GM19324 (cell line): Measurements from ENCODE around the gene CEP170B.

Source experiments
- ATAC-seq: cut with Tn5 transposase; IDR thresholded peaks from one replicate; pipeline ENCODE4 v1.9.1; 2021; ENCODE audit warnings: mild to moderate bottlenecking, moderate library complexity; ENCODE audit not compliant: unreplicated experiment, low FRiP score

Gene CEP170B

GRCh38 chr14:104866451-104867370, 1.6 kb downstream of the CEP170B start:
- no peak for ATAC-seq

DNA sequence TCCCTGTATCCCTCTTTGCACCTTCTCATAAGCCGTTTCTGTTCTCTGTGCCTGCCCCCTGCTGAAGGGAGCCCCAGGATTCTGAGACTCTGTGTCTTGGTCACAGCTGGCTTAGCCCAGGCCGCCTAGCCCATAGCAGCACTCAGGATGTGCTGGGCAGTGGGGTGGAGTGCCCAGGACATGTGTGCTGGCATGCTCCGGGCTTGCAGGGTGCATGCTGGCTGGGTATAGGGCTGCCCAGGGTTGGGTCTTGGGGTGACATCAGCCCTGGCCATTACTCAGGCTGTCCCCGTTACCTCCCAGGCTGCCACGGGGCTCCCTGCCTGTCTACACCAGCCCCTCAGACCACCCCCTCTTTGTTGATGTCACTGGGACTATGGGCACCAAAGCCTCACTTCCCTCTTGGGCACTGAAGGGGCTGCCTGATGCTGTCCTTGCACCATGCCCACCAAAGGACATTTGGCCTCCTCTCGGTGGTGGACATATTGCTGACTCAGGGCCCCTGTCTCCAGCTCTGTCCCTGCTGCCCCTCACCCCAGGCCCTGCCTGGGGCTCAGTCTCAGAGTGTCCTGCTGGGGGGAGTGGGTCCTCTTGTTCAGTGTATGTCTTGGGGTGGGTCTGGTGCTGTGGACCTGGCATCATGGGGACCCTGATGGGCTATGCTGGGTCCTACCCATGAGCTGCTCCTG, 2.4 kb downstream of the CEP170B start:
- ATAC-seq, result no peak

- no peak for ATAC-seq
Observed at GRCh38 chr14:104868060-104868740, 3.1 kb downstream of the CEP170B start.

DNA sequence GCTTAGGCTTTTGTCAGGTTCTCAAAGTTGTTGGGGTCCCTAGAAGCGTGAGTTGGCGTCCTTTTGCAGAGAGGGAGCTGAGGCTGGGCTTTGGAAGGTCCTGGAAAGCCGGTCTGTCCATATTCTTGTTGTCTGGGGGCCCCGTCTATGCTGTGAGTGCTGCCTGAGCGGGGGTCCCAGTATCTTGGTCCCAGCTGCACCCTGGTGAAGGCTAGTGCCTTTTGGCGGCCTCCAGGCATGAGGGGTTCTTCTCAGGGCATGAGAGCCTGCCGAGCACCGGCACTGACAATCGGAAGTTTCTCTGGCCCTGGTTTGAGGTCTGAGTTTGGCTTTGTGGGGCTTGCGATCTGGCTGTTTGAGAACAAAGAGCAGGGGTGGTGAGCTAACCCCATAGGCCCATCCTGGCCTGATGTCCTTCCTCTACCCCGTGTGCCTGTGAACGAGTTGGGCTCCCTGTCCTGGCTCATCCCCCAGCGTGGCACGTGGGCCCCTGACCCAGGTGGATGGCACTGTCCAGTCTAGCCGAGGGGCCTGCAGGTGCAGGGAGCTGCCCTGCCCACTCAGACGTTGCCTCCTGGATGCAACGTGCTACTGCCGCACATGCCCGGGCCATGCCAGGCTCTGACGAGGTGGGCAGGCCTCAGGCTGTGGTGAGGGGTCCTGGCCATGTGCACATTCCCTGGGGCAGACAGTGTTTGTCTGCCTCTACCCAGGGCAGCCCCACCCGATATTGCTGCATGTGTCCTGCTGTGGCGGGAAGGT, 3.9 kb downstream of the CEP170B start:
- no peak for ATAC-seq

GRCh38 chr14:104869669-104870367, 4.8 kb downstream of the CEP170B start:
- no peak for ATAC-seq

GRCh38 chr14:104870368-104871144, 5.5 kb downstream of the CEP170B start:
- no peak for ATAC-seq

- ATAC-seq, result no peak
Observed at GRCh38 chr14:104871145-104871655, 6.1 kb downstream of the CEP170B start.

- ATAC-seq, result no peak
Observed at GRCh38 chr14:104871656-104872468, 6.8 kb downstream of the CEP170B start.

DNA sequence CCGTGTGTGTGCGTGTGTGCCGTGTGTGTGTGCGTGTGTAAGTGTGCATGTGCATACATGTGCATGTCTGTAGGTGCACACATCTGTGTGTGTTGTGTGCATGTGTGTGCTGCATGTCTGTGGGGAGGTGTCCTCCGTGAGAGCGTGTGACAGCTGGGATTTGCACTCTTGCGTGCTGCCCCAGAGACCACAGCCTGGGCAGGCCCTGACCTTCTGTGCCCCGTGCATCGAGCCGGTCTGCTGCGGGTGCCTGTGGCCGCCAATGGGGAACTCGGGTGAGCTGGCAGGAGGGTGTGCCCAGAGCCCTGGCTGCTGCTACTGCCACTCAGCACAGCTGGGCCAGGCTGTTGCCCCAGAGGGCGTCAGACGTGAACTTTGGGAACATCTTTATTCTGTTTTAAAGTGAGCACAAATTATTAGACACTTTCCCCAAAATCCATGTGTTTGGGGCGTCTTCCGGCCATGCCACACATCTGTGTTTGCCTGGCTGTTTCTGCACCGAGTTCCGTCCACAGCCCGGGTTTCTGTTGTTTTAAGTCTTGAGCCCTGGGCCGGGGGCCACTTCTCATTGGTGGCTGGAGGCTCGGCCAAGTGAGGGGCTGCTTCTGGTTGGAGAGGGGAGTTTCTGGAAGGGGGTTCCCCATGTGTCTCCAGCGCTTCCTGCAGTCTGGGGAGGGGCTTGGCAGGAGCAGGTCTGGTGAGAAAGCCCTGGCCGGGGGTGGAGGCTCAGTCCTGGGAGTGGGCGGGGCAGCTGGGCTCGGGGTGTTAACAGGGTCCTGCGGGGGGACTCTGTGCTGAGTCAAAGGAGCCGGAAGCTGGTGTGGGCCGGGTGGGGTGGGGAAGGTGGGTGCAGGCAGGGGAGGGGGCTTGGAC, 7.6 kb downstream of the CEP170B start:
- ATAC-seq, result no peak

DNA sequence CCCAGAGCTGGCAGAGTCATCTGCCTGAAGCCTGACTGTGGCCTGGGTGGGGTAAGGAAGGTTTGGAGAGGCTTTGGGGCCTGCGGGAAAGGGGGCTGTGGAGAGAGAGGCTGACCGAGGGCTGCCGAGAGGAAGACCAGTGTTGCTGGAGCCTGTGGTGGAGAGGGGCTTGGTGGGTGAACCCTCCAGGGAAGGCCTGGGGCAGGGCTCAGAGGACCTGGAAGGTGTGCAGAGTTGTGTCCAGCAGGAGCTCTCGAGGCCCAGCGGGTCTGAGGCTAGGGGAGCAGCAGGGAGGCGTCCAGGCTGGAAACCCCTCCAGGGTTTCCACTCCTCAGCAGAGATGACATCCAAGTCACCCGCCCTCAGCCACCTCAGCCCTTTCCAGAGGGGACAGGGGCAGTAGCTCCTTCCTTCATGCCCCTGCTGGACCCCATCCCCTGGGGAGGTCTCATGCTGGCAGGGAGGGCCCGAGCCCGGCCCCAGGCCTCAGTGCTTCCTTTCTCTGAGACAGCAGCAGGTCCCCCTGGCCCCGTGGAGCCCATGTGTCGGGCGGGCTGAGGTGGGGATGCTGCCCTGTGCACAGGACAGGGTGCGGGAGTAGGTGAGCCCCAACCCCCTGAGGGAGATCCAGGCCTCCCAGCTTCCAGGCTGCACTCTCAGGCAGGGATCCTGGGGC, 8.4 kb downstream of the CEP170B start:
- no peak for ATAC-seq

DNA sequence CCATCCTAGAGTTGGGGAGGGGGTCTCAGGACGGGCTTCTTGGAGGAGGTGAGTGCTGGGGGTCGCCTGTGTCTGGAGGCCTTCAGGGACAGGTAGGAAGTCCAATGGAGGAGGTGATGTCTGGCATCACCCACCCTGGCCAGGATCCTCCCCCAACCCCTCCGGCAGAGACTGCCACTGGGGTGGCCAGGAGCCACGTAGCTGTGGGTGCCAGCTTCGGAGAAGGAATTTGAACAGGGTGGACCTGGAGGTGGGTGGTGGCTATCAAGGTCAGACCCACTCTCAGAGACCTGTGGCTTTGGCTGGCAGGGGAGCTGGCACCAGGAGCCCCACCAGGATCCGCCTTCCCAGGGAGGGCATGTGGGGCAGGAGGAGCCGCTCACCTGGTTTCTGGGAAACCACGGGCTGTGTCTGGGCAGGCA, 9.1 kb downstream of the CEP170B start:
- no peak for ATAC-seq

GRCh38 chr14:104874571-104875411, 9.7 kb downstream of the CEP170B start:
- no peak for ATAC-seq

DNA sequence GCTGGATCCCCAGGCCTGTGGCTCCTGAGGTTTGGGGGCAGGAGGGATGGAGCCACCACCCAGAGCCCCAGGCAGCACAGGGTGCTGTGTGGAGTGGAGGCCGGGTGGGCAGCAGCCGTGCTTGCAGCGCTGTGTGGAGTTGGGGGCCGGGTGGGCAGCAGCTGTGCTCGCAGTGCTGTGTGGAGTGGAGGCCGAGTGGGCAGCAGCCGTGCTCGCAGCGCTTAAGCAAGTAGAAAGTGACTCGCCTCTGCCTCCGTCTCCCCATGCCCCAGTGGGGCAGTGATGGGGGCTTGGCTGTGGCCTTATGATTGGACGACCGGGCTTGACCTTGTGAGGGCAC, 10.3 kb downstream of the CEP170B start:
- no peak for ATAC-seq

DNA sequence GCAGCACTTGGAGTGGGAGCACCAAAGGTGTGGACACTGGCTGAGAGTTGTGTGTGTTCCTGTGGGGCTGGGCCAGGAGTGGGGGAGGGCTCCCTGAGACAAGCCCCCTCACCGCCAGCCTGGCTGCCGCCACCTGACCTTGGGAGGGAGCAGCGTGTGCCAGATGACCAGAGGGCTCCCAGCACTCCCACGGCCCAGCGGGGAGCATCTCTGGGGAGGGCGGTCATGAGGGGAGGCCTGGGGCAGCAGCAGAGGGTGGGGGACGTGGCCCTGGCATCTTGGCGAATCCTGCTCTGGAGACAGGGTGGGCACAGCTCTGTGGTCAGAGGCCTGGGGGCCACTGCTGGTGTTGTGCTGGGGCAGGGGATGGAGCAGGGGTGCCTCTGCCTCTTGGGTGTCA, 10.7 kb downstream of the CEP170B start:
- no peak for ATAC-seq

DNA sequence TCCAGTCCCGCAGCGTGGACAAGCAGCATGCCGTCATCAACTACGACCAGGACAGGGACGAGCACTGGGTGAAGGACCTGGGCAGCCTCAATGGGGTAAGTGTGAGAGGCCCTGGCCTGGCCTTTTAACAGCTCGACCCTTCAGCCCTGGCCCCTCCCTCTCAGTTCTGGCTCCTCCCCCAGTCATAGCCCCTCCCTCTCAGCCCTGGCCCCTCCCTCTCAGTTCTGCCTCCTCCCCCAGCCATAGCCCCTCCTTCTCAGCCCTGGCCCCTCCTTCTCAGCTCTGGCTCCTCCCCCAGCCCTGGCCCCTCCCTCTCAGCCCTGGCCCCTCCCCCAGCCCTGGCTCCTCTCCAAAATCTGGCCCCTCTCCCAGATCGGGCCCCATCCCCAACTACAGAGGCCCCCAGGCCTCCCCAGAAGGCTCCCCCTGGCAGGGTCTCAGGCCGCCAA, 11.2 kb downstream of the CEP170B start:
- no peak for ATAC-seq
